GM19025 (cell line): Measurements from ENCODE around the gene CTNNA1.
"Not testable (repeated sequence)": the region's sequence is repeated elsewhere in the genome, so short reads cannot be mapped to it uniquely, and the experiment has no call there.

Experiments
- ATAC-seq: cut with Tn5 transposase; IDR thresholded peaks from one replicate; pipeline ENCODE4 v1.9.1; 2021; ENCODE audit warnings: mild to moderate bottlenecking, low read depth, moderate library complexity; ENCODE audit not compliant: unreplicated experiment

CTNNA1 gene

DNA sequence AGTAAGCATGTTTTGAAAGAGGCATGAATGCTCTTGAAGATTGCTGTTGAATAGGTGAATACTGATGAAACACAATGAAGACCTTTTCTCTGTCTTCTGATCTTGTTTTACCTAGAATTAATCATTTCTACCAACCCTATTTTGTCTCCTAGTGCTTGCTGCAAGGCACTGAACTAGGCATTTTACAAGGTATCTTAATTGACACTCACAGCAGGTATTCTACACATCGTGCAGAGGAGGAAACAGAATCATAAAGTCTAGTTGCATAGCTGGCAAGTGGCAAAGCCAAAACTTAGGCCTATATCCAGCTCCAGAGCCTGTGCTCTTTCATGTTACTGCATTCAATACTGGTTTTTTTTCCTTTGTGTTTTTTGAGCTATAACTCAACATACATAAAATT is 50.7 kb downstream of the CTNNA1 start:
- ATAC-seq = no peak

GRCh38 chr5:138805096-138805495 is 51.9 kb downstream of the CTNNA1 start:
- no peak for ATAC-seq

DNA sequence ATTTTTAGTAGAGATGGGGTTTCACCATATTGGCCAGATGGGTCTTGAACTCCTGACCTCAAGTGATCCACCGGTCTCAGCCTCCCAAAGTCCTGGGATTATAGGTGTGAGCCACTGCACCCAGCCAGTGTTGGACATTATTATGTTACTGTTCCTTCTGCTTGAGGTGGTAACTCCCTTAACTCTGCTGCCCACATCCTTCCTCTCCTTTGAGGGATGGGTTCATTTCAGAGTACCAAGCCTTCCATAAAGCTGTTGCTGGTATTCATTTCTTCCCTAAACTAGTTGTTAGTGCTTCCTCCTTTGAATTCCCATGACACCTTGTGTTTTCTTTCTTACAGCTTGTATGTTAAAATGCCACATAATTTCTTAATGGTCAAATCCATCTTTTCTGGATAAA is 54.0 kb downstream of the CTNNA1 start:
- no peak for ATAC-seq

- ATAC-seq = no peak
These were observed 56.2 kb downstream of the CTNNA1 start for GRCh38 chr5:138809391-138809790.

DNA sequence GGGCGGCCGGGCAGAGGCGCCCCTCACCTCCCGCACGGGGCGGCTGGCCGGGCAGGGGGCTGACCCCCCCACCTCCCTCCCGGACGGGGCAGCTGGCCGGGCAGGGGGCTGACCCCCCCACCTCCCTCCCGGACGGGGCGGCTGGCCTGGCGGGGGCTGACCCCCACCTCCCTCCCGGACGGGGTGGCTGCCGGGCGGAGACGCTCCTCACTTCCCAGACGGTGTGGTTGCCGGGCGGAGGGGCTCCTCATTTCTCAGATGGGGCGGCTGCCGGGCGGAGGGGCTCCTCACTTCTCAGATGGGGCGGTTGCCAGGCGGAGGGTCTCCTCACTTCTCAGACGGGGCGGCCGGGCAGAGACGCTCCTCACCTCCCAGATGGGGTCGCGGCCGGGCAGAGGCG is 57.6 kb downstream of the CTNNA1 start:
- ATAC-seq = not testable (repeated sequence)

GRCh38 chr5:138815529-138815928 is 62.3 kb downstream of the CTNNA1 start:
- ATAC-seq = no peak

- ATAC-seq = no peak
These were observed 64.0 kb downstream of the CTNNA1 start for GRCh38 chr5:138817241-138817640.

- no peak for ATAC-seq
These were observed 65.9 kb downstream of the CTNNA1 start for GRCh38 chr5:138819081-138819480.

- ATAC-seq = no peak
These were observed 67.5 kb downstream of the CTNNA1 start for GRCh38 chr5:138820695-138821094.

GRCh38 chr5:138824516-138824915 is 71.3 kb downstream of the CTNNA1 start:
- ATAC-seq = no peak

DNA sequence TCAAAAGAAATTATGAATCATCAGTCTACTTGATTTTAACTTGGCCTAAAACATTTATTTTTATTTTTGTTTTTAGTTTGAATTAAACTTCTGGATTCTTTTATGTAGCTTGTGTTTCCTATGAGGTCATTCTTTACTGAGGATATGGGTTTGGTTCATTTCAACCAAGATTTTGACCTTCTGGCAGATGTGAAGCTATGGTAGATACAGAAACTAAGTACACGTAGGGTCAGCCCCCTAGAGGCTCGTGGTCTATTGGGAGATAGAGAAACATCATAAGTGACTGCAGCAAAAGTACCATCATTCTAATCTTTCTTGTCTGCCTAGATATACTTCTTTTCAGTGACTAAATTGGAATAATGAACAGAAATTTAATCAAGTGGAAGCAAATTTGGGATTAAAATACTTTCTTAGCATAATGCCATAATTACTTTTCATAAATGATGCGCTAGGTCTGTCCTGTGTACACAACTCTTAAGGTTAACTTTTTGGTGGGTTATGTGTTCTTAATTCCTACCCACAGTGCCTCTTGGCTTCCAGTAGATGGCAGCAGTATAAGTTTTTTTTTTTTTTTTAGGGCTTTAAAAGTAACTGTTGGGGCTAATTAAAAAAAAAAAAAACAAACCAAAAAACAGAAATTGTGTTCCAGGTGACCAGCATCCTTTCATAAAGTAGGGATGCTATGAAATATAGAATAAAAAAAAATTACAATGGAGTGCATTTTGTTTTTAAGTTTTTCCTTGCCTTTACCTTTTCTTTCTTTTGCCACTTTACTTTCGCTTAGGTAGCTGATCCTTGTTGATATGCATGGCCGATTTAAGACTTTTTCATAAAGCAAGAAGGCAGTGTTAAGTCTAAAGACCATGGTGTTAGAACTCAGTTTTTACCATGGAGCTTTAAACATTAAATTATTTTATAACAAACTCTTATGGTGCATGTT is 72.0 kb downstream of the CTNNA1 start:
- ATAC-seq = no peak

GRCh38 chr5:138828556-138828955 is 75.3 kb downstream of the CTNNA1 start:
- no peak for ATAC-seq

GRCh38 chr5:138829341-138829740 is 76.1 kb downstream of the CTNNA1 start:
- ATAC-seq = no peak

- ATAC-seq = no peak
These were observed 78.5 kb downstream of the CTNNA1 start for GRCh38 chr5:138831703-138832102.

- no peak for ATAC-seq
These were observed 79.0 kb downstream of the CTNNA1 start for GRCh38 chr5:138832218-138832617.

DNA sequence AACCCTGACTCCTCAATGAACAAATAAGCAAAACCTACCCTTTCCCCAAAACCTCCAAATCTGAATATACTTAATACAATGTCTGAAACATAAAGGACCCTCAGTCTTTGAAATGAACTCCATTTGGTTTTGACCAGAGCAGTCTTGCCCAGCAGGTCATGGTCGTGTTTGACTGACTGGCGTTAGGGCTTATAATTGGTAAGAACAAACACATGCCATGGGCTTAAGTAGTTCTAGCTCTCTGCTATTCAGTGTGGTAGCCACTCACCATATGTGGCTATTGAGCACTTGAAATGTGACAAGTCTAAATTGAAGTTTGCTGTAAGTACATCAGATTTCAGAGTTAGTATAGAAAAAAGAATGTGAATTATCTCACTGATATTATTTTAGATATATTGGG is 79.9 kb downstream of the CTNNA1 start:
- ATAC-seq = no peak

- no peak for ATAC-seq
These were observed 80.7 kb downstream of the CTNNA1 start for GRCh38 chr5:138833726-138834480.

DNA sequence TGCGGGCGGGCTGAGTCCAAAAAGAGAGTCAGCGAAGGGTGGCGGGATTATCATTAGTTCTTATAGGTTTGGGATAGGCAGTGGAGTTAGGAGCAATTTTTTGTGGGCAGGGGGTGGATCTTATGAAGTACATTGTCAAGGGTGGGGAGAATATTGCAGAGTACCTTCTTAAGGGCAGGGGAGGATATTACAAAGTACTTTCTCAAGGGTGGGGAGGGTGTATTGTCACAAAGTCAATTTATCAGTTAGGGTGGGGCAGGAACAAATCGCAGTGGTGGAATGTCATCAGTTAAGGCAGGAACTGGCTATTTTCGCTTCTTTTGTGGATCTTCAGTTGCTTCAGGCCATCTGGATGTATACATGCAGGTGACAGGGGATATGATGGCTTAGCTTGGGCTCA is 81.6 kb downstream of the CTNNA1 start:
- ATAC-seq = not testable (repeated sequence)

DNA sequence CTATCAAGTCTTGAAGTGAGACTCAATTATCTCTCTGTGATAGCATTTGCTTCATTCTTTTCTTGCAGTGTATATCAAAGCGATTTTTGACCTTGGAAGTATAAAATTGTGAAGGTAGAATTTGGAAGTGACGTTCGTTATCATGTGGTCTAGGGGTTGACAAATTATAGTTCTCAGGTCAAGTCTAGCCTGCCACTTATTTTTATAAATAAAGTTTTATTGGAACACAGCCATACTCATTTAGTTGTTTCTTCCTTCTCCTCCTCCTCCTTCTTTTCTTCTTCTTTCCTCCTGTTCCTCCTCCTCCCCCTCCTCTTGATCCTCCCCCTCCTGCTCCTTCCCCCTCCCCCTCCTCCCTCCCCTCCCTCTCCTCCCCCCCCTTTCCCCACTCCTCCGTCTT is 83.9 kb downstream of the CTNNA1 start:
- no peak for ATAC-seq

GRCh38 chr5:138840103-138840502 is 86.9 kb downstream of the CTNNA1 start:
- no peak for ATAC-seq

- ATAC-seq = no peak
These were observed 88.3 kb downstream of the CTNNA1 start for GRCh38 chr5:138841531-138841930.
